ENCODE results near the gene TRIP10.

TRIP10 gene

GRCh38 chr19:6779206-6779605, 39.7 kb downstream of the TRIP10 start:
- DNase-seq (ENCODE audit: low read depth), result no peak
- no peak for TF ChIP-seq CTCF (IDR thresholded peaks at IDR 0.05; ENCODE audit: low read depth, low read length, missing control alignments)
- in situ Hi-C loops (cut with HindIII; ENCODE audit: low sequenced_read_pairs), result no loop called here
- H3K4me3 ChIP-seq (ENCODE audit: low read depth, low read length), result no peak overlapping the region

- no peak for TF ChIP-seq CTCF (IDR thresholded peaks at IDR 0.05; ENCODE audit: low read depth, low read length, missing control alignments)
- DNase-seq (ENCODE audit: low read depth), result no peak
- no peak overlapping the region for H3K4me3 ChIP-seq (ENCODE audit: low read depth, low read length)
- in situ Hi-C loops (cut with HindIII; ENCODE audit: low sequenced_read_pairs), result no loop called here
Observed at GRCh38 chr19:6787393-6787792, 47.9 kb downstream of the TRIP10 start.

- TF ChIP-seq CTCF (IDR thresholded peaks at IDR 0.05; ENCODE audit: low read depth, low read length, missing control alignments), result no peak
- in situ Hi-C loops (cut with HindIII; ENCODE audit: low sequenced_read_pairs), result no loop called here
- DNase-seq (ENCODE audit: low read depth), result no peak
- H3K4me3 ChIP-seq (ENCODE audit: low read depth, low read length), result no peak overlapping the region
Observed at GRCh38 chr19:6788896-6789295, 49.4 kb downstream of the TRIP10 start.

- no peak overlapping the region for H3K4me3 ChIP-seq (ENCODE audit: low read depth, low read length)
- TF ChIP-seq CTCF (IDR thresholded peaks at IDR 0.05; ENCODE audit: low read depth, low read length, missing control alignments), result no peak
- DNase-seq (ENCODE audit: low read depth), result no peak
- in situ Hi-C loops (cut with HindIII; ENCODE audit: low sequenced_read_pairs), result no loop called here
Observed at GRCh38 chr19:6790194-6791128, 51.0 kb downstream of the TRIP10 start.

GRCh38 chr19:6791237-6791636, 51.8 kb downstream of the TRIP10 start:
- in situ Hi-C loops (cut with HindIII; ENCODE audit: low sequenced_read_pairs), result no loop called here
- no peak for DNase-seq (ENCODE audit: low read depth)
- no peak overlapping the region for H3K4me3 ChIP-seq (ENCODE audit: low read depth, low read length)
- no peak for TF ChIP-seq CTCF (IDR thresholded peaks at IDR 0.05; ENCODE audit: low read depth, low read length, missing control alignments)

GRCh38 chr19:6793411-6793810, 53.9 kb downstream of the TRIP10 start:
- H3K4me3 ChIP-seq (ENCODE audit: low read depth, low read length), result no peak overlapping the region
- in situ Hi-C loops (cut with HindIII; ENCODE audit: low sequenced_read_pairs), result no loop called here
- TF ChIP-seq CTCF (IDR thresholded peaks at IDR 0.05; ENCODE audit: low read depth, low read length, missing control alignments), result no peak
- no peak for DNase-seq (ENCODE audit: low read depth)

All from astrocyte of the cerebellum (primary cell).